AG09319 (cell line): ENCODE results near the gene MED29.

Source experiments
- DNase-seq: peaks from one replicate; pipeline ENCODE4 v3.0.0-alpha.2; 2010; ENCODE audit warnings: low read depth; ENCODE audit errors: extremely low read depth
- CTCF ChIP-seq: IDR thresholded peaks from 2 replicates; pipeline ENCODE4 v1.5.1; 2011; ENCODE audit warnings: low read depth, mild to moderate bottlenecking, inconsistent platforms, low read length, moderate library complexity

The MED29 gene

DNA sequence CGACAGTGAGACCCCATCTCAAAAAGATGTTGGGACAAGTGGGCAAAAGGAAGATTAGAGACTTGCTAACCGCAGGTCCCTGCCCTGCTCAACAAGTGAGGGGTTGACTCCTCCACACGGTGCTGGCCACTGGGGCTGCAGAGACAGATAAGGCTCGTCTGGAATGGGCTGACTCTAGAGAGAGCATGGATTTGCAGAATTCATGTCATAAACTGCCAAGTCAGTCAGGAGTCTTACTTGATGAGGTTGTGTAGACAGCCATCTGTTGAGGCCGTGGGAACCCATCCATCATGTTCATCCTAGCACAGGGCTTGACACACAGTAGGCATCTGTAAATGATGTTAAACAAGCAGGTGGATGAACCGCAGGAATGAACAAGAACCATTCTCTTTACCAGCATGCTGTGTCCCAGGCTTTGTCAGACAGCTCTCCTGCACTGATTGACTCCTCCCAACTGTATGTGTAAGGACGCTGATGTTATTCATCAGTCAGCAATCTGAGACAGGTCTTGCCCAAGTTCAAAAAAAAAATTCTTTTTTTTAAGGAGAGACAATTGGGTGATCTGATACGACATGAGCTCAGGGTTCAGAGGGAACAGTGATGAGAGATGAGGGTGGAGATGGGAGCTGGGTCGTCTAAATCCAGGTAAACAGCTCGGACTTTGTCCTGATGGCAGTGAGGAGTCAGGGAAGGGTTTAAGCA, 9.1 kb upstream of the MED29 start:
- TF ChIP-seq CTCF = no peak
- DNase-seq = no peak

DNA sequence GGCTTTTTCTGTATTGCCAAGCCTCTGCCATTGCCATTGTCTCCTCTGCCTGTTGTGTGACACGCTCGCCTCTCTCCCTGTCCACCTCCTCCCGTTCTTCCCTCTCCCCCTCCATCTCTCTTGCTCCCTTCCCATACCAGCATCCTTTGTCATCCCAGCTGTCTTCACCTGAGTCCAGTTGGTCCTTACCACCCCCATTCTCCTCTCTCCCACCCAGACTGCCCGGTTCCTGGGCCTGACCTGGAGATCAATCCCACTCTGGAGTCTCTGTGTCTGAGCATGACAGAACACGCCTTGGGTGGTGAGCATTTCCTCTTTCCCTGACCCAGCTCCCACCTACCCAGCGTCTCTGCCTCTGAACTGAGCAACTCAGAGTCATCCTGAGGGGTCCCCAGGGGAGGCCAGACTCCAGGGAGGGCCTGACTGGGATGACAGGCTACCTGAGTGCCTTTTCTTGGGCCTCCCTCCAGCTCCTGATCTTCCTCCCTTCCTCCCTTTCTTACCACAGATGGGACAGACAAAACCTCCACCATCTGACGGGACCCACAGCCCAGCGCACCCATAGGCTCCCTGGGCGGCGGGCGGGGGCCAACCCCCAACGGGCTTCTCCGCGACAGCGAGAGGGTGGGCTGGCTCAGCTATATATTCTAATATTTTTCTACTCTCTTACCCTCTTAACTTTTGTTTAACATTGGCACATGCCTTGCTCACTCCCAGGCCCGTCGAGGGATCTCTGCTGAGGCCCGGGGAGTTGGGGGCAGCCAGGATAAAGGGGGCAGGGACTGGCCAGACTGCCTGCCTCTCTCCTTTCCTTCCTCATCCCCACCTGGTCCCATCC, 8.0 kb upstream of the MED29 start:
- no peak for TF ChIP-seq CTCF
- DNase-seq = no peak

DNA sequence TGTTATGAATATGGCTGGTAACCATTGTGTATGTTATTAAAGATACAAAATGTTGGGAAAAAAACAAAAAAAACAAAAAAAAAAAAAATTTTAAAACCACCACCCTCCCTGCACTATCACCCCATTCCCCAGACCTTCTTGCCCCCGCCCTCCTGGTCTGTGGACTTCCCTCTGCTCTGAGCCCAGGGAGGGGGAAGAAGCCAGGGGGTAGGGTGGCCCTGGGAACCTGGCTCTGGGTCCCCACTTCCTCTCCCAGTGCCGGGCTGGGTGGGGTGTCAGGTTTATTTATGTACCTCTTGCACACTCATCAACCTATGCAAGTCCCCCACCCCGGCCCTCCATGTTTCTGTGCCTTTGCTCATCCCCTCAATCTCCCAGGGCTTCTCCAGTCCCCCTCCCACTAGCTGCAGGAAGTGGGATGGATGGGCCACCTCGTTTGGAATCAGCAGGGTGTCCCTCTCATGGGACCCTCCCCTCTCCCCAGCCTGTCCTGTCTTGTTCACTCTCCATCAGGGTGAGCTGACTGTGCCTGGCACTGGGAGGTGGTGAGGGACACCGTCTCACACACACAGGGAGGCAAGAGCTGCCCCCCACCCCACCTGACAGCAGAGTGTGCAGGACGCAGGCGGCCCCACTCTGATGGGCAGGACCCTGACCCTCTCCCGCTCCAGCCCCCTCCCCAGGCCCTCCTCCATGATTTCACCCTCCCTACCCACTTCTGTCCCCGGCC, 6.2 kb upstream of the MED29 start:
- no peak for DNase-seq
- no peak for TF ChIP-seq CTCF

DNA sequence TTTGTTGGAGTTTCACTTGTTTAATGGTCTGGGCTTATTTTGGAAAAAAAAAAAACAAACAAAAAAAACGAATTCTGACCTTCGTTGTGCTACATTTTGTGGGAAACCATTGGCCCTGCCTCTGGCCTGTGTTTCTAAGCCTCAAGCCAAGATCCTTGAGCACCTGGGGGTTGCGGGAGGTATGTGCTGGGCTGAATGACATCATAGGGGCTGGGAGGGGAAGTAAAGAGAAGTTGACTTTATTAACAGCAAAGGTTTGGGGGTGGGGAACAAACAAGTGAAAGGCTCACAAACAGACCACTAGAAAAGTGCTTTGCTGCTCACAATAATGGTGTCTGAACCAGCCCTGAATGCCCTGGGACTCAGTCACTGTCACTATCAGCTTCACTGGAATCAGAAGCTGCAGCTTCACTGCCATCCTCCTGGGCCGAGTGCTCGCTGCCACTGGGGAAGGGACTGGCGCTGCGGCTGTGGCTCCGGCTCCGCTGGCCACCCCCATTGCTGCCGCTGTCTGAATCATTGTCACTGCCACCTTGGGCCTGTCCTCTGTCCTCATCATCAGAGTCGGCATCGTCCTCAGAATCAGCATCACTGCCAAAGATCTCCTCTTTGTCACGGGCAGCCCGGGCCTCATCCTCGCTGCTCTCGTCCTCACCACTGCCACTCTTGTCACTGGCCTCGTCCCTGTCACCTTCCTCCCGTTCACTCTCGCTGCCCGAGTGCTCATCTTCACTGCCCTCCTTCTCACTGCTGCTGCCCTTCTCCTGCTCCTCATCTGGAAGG, 5.4 kb upstream of the MED29 start:
- DNase-seq = no peak
- TF ChIP-seq CTCF = no peak

GRCh38 chr19:39386557-39386956, 4.6 kb upstream of the MED29 start:
- TF ChIP-seq CTCF = no peak
- no peak for DNase-seq

- DNase-seq = no peak
- TF ChIP-seq CTCF = no peak
Measured at GRCh38 chr19:39388657-39389056, 2.5 kb upstream of the MED29 start.
